HG02973 (cell line): ENCODE data around the gene WFDC10A.
"Not testable (repeated sequence)": the region's sequence is repeated elsewhere in the genome, so short reads cannot be mapped to it uniquely, and the experiment has no call there.

Experiments
- ATAC-seq: cut with Tn5 transposase; IDR thresholded peaks from one replicate; pipeline ENCODE4 v1.9.1; 2021; ENCODE audit warnings: moderate library complexity; ENCODE audit not compliant: unreplicated experiment

The WFDC10A gene

GRCh38 chr20:45629496-45630100, at the start of gene WFDC10A:
TSS of gene WFDC10A (plus strand) at chr20:45629739. CDS start at chr20:45629814, 75 bp downstream.
- no peak for ATAC-seq

GRCh38 chr20:45581702-45582101, 47.8 kb upstream of the WFDC10A start:
- ATAC-seq: no peak

- no peak for ATAC-seq
Measured at GRCh38 chr20:45583502-45583901, 46.0 kb upstream of the WFDC10A start.

- not testable (repeated sequence) for ATAC-seq
Measured at GRCh38 chr20:45584294-45584693, 45.2 kb upstream of the WFDC10A start.

GRCh38 chr20:45585986-45586385, 43.6 kb upstream of the WFDC10A start:
- ATAC-seq: not testable (repeated sequence)

GRCh38 chr20:45588800-45589199, 40.7 kb upstream of the WFDC10A start:
- no peak for ATAC-seq

- ATAC-seq: no peak
Measured at GRCh38 chr20:45589725-45590124, 39.8 kb upstream of the WFDC10A start.

- ATAC-seq: no peak
Measured at GRCh38 chr20:45592574-45593189, 36.9 kb upstream of the WFDC10A start.

- no peak for ATAC-seq
Measured at GRCh38 chr20:45593498-45593897, 36.0 kb upstream of the WFDC10A start.

GRCh38 chr20:45595235-45595634, 34.3 kb upstream of the WFDC10A start:
- no peak for ATAC-seq

- ATAC-seq: no peak
Measured at GRCh38 chr20:45607810-45608209, 21.7 kb upstream of the WFDC10A start.

GRCh38 chr20:45611054-45611453, 18.5 kb upstream of the WFDC10A start:
- ATAC-seq: no peak

- no peak for ATAC-seq
Measured at GRCh38 chr20:45612314-45612713, 17.2 kb upstream of the WFDC10A start.

- no peak for ATAC-seq
Measured at GRCh38 chr20:45617591-45617990, 11.9 kb upstream of the WFDC10A start.

GRCh38 chr20:45621593-45621992, 7.9 kb upstream of the WFDC10A start:
- no peak for ATAC-seq

- no peak for ATAC-seq
Measured at GRCh38 chr20:45626540-45626939, 3.0 kb upstream of the WFDC10A start.

- no peak for ATAC-seq
Measured at GRCh38 chr20:45630371-45630770, 832 bp downstream of the WFDC10A start.

GRCh38 chr20:45631184-45631583, 1.6 kb downstream of the WFDC10A start, which contains the start of gene WFDC9:
TSS of gene WFDC9 (minus strand) at chr20:45631284. CDS start at chr20:45610181, 21,103 bp downstream.
- no peak for ATAC-seq

- ATAC-seq: no peak
Measured at GRCh38 chr20:45636513-45636912, 7.0 kb downstream of the WFDC10A start.

- ATAC-seq: no peak
Measured at GRCh38 chr20:45639687-45640086, 10.1 kb downstream of the WFDC10A start.

- not testable (repeated sequence) for ATAC-seq
Measured at GRCh38 chr20:45641076-45641475, 11.5 kb downstream of the WFDC10A start.

- ATAC-seq: not testable (repeated sequence)
Measured at GRCh38 chr20:45645869-45646268, 16.3 kb downstream of the WFDC10A start.

- ATAC-seq: no peak
Measured at GRCh38 chr20:45646875-45647274, 17.3 kb downstream of the WFDC10A start.
